ENCODE data around the gene SAE1. TPM values are rescaled to one million over a fixed set of nuclear protein-coding genes. Genes with fewer than 3 reads are reported as not detected.
A peak's percentile ranks its signal among the peaks of the same experiment; 100 is the strongest.
"Not testable (repeated sequence)": the region's sequence is repeated elsewhere in the genome, so short reads cannot be mapped to it uniquely, and the experiment has no call there.

The SAE1 gene
- total RNA-seq, 1 experiment from 2014 or later = 200 TPM

DNA sequence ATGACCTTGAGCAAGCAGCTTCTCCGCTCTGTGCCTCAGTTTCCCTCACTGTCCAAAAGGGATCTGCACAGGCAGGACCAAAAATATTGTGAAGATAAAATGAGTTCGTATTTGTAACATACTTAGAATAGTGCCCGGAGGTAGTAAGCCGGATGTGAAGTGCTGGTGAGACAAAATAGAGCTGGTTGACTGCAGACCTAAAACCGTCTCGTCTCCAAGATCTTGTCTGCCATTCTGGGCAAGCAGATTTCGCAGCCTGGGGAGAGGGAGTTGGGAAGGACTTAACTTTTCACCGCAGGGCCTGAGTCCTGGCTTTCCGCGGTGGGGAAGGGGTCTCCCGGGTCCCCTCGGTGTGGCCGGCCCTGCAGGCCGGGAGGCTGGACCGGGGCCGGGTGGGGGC lies 108.5 kb downstream of the SAE1 start:
- no peak for DNase-seq (ENCODE audit: low read depth)

DNA sequence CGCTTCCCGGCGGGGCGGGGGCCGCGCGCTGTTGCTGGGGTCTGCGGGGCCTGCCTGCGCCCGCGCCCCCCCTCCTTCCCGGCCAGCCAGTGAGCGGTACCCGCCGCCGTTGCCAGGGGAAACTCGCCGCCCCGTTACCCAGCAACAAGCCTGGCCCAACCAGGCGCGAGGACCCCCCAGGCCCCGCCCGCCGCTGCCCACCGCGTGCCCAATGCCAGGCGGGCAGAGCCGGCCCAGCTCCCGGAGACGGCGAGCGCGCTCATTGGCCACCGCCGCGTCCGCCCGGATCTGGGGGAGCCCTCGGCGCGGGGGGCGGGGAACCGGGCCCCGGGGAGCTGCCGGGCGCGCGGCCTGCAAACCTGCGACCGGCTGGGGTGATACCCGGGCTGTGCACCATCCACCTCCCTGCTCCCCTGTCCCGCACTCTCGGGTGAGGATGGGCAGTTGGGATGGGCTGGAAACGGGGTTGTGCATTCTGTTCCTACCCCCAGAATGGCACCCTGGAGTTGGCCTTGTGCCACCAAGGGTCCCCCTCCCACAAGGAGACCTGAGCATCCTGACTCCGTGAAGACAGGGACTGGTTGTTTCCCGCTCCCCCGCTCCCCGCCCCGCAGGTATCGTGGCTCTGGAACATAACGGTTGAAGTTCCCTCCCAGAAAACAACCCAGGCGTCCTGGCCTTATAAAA lies 109.1 kb downstream of the SAE1 start:
- no peak for DNase-seq (ENCODE audit: low read depth)

DNA sequence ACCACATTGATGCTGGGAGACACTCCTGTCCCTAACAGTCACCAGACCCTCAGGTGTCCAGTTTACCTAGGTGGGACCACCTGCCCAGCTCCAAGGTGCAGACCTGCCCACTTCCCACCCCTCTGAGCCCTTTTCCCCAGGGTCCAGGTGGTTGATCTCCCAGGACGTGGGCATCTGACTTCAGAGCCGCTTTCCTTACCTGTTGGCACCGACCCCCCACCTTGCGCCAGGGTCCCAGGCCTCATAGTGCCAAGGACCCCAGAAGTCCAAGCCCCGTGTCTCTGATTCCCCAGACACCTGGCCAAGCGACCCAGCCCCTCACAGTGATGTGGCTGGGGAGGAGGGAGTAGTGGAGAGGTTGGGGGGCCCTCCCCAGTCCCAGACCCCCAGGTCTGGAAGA lies 109.9 kb downstream of the SAE1 start:
- no peak for DNase-seq (ENCODE audit: low read depth)

DNA sequence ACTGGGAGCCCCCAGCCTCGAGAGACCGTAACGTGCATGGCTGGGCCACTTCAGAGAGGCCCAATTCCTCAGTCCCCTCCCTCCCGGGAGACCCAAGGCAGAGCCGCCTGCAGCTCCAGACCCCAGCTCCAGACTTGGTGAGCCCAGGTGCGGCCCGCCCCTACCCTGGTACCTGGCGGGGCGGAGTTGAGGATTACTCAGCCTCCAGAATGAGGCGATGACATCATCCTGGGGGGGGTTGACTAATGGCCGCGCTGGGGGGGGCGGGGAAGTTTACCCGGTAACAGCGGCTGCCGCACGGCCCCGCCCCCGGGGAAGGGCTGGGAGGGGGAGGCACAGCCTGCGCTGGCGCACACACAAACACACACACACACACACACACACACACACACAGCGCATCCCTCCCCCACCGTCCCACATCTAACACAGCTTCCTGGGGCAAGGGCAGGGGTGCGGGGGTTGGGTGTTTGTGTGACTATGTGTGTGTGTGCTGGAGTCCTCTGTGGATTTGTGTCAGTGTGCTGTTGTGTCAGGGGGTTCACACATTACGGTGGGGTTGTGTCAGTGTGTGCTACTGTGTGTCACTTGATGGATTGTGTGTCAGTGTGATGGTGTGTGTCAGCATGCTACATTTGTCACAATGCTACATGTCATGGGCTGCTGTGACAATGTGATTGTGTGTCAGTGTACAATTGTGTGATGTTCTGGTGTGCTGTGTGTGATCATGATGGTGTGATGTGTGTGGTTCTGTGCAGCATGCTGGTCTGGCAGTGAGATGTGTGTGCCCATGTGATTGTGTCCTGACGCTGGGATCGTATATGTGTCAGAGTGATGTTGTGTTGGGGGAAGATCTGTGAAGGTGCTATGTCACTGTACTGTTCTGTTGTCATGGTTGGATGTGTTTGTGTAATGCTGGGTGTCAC lies 110.6 kb downstream of the SAE1 start:
- peak; percentile 48 for DNase-seq (ENCODE audit: low read depth)

DNA sequence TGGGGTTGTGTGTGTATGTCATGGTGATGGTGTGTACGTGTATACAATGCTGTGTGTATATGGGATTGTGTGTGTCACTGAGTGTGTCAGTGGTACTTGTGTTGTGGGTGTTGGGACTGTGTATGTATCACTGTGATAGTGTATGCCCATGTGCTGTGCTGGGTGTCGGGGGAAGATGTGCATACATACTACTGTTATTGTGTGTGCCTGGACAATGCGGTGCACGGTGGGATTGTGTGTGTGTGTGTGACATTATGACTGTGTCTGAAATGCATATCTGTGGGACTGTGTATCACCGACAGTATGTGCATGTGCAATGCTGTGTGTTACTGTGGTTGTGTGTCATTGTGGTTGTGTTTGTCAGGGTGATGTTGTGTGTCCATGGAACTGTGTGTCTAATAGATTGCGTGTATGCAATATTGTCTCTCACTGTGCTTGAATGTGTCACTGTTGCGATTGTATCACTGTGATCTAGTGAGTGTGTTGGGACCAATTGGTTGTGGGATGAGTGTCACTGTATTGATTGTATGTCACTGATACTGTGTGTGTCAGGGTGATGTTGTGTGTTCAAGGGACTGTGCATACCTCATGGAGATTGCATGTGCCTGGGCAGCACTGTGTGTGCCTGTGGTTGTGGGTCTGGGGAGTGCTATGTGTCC lies 111.4 kb downstream of the SAE1 start:
- no peak for DNase-seq (ENCODE audit: low read depth)

DNA sequence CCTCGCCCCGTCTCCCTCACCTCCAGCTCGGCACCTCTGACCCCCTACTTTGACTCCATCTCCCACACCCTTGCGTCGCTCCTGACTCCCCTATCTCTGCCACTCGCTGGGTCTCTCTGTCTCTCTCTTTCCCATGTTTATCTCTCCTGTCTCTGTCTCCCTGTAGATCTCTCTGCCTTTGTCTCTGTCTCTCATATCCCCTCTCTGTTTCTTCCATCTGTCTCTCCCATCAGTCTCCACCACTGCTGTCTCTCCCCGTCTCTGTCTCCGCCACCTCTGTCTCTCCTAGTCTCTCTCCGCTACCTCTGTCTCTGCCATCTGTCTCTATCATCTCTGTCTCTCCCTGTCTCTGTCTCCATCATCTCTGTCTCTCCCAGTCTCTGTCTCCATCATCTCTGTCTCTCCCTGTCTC lies 112.7 kb downstream of the SAE1 start:
- DNase-seq (ENCODE audit: low read depth) = no peak

DNA sequence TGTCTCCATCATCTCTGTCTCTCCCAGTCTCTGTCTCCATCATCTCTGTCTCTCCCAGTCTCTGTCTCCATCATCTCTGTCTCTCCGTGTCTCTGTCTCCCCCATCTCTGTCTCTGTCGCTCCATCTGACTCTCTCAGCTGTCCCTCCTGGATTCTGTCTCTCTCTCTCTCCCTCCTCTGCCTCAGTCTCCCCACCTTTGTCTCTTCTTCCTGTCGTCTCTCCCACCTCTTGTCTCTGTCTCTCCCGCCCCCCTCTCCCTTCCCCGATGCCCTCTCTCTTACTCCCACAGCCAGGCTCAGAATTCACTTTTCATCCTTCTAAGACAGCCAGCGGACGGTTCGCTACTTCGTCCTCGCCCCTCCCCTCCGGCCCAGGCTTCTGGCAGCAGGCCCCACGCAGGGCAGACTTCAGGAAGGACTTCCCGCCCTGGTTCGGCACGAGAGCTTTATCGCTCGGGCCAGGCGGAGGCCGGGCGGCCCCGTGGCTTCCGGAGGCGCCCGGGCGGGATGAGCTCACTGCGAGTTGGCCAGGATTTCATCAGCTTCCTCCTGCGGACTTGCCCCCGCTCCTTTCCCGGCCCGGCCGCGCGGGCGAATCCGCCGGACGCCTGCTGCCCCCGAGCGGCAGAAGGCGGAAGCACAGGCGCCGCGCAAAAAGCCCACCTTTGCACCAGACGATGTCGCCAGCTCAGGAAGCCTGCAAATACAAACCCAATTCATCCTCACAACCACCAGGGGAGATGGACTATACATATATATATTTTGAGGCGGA lies 113.3 kb downstream of the SAE1 start:
- peak; percentile 98 for DNase-seq (ENCODE audit: low read depth)

DNA sequence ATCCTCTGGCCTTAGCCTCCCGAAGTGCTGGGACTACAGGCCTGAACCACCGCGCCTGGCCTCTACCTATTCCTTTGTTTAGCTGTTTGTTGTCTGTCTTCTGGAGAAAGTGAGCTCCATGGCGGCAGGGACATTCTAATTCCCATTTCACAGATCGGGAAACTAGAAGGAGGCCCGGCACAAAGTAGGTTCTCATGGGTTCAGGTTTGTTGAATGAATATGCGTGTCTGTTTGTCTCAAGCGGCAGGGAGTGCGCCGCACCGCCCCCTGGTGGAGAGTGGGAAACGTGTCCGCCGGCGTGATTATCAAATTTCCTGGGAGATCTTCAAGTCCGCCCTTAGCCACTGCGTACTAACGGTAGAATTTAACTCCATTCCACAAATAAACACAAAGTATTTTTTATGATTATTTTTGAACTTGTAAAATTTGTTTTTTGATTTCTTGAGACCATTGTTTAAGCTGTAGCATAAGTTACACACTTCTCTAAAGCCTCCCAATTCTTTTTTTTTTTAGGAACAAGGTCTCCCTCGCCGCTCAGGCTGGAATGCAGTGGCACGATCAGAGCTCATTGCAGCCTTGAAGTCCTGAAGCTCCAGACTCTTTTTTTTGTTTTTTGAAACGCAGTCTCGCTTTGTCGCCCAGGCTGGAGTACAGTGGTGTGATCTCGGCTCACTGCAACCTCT lies 116.8 kb downstream of the SAE1 start:
- peak; percentile 75 for DNase-seq (ENCODE audit: low read depth)

DNA sequence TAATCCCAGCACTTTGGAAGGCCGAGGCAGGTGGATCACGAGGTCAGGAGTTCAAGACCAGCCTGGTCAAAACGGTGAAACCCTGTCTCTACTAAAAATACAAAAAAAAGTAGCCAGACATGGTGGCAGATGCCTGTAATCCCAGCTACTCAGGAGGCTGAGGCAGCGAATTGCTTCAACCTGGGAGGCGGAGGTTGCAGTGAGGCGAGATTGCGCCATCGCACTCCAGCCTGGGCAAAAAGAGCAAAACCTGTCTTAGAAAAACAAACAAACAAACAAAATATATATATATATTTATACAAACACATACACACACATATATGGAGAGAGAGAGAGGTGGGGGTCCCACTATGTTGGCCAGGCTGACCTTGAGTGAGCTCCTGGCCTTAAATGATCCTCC lies 122.4 kb downstream of the SAE1 start:
- not testable (repeated sequence) for DNase-seq (ENCODE audit: low read depth)

DNA sequence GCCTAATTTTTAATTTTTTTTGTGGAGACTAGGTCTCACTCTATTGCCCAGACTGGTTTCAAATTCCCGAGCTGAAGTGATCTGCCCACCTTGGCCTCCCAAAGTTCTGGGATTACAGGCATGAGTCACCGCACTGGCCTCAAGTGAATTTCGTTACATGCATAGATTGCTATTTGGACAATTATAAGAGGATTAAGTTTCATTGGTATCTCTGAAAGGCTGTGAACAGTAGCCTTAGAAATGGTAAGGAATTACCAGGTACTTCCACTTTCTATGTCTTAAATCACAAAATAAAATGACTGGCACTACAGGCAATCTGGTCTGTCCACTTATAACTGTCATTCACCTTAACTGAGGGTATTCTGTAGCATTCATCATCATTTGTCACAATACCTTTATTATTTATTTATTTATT lies 122.8 kb downstream of the SAE1 start:
- DNase-seq (ENCODE audit: low read depth) = peak; percentile 87

DNA sequence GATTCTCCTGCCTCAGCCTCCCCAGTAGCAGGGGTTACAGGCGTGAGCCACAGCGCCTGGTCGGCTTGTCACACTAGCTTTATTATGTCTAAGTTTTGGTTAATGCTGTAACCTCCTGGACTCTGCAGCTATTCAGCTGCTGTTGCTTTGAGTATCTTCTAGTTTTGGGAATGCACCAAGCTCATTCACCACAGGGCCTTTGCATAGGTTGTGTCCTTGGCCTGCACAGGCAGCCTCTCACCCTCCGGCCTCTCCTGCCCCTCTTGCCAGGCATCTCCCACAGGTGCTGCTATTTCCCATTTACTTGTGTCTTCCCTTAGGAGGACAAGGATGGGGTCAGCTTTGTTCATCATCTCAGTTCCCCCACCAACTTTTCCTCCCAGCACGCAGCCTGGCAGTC lies 123.3 kb downstream of the SAE1 start:
- no peak for DNase-seq (ENCODE audit: low read depth)

DNA sequence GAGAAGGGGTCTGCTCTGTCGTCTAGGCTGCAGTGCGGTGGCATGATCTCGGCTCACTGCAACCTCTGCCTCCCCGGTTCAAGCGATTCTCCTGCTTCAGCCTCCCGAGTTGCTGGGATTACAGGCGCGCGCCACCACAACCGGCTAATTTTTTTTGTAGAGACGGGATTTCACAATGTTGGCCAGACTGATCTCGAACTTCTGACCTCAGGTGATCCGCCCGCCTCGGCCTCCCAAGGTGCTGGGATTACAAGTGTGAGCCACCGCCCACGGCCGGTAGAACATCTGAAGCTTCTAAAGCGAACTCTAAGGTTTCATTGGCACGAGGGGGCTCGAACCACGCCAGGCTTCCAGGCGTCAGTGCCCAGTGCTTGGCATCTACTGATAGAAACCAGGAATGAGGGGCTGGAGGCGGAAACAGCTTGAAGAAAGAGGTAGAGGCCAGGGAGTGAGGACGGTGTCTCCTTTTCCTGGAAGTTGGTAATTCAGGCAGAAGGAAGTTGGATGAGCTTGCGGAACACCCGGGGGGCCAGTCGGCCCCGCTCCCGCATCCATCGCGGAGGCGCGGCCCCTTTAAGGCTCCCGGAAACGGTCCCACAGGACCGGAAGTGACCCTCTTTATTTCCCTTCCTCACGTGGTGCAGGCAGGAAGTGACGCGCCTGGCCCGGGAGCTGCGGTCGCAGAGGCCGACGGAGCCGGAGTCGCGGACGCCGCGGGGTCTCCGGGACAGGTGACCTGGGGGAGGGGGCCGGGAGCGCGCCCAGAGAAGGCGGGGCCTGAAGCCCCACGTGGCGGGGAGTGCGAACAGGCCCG lies 125.5 kb downstream of the SAE1 start, which contains the start of gene CCDC9:
TSS of gene CCDC9 (plus strand) at position 647 of the 814 bp plus-strand sequence. CDS start 1,876 bp downstream, outside the sequence.
- DNase-seq (ENCODE audit: low read depth) = peak; percentile 90

DNA sequence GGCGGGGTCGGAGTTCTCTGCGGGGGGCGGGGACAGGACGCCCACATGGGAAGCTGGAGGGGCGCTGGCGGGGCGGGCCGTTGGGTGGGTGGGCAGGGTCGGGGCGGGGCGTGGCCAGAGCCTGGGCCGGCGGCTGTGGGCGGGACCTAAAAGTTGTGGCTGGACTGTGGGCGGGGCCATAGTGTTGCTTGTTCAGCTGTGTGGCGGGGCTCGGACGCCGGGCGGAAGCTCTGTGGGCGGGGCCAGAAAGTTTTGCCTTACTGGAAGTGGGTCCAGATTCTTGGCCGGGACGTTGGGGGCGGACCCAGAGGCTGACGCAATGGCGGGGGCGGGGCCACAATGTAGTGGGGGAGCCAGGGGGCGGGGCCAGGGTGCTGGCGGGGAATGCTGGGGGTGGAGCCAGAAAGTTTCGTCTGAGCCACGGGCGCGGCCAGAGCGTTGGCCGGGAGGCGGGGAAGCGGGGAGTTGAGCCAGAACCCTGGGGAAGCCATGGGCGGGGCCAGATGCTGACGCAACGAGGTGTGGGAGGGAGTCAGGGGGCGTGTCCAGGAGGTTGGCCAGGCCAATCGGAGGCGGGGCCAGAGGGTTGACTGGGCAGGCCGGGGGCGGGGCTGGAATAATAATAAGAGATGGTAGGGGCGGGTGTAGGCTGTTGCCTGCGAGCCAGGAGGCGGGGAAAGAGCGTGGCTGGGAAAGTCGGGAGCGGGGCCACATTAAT lies 126.2 kb downstream of the SAE1 start:
- DNase-seq (ENCODE audit: low read depth) = peak; percentile 93

DNA sequence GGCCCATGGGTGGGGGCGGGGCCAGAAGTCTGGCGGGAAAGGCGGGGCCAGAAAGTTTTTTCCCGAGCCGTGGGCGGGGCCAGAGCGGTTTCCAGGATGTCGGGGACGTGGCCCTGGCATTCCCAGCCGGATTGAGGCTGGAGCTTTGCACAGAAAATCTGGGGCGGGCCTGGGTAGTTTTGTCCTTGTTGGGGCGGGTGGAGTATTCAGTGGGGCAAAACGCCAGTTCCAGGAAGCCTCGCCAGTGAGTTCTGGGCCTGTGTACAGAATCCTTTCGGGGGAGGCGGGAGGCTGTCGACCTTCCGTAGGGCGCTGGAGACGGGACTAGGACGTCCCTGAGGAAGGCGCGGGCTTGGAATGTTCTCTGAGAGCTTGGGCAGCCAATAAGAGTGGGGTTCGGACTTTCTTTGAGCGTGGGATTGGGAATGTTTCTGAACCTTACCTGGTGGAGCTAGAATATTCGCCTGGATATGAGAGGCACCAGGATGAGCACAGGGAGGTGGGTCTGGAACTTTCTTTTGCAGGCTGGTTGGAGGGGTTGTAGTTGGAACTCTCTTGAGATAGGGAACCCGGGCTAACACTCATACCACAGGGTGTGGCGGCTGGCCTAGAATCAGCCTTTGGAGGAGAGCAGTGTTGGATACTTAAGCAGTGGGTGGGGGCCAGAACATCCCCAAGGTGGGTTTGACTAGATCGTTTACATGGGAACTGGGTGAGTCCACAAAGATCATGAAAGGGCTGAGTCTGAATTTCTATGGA lies 127.0 kb downstream of the SAE1 start:
- no peak for DNase-seq (ENCODE audit: low read depth)

DNA sequence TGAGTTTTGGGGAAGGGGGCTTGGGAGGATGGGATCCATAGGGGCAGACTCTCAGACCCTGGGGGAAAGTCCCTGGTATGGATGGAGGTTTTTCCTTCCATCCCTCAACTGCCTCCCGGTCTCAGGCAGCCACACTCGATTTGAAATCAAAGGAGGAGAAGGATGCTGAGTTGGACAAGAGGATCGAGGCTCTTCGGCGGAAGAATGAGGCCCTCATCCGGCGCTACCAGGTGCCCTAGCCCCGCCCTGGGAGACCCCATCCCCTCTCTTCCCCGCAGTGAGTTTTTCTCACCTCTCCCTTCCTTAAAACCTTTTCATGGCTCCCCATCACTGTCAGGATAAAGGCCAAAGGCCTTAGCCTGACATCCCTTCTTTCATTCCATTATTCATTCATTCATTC lies 127.8 kb downstream of the SAE1 start:
- DNase-seq (ENCODE audit: low read depth) = no peak

DNA sequence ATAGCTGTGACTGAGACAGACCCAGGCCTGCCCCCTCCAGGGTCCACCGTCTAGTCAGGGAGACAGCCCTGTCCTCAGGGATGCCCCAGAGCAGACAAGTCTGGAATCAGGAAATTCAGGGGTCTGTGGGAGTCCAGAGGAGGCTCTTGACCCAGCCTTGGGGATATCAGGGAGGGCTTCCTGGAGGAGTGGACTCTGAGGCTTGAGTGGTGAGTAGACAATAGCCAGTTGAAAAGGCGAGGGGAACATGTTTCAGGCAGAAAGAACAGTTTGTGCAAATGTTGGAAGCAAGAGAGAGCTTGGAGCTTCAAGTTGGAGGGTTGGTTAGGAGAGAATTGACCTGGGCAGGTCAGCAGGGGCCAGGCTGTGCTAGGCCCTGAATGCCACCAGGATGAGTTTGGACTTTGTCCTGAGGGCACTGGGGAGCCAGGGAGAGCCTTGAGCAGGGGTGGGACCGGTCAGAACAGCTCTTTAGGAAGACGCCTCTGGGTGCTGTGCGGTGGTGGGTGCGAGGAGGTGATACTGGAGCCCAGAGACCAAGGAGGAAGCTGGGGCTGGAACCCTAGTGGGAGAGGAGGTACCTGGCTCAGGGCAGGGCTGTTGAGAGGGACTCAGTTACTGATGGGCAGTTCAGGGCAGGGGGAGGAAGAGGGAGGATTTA lies 128.4 kb downstream of the SAE1 start:
- DNase-seq (ENCODE audit: low read depth) = no peak

All from HT1080 (cell line).